Thoracic aorta (tissue), 2 donors: Measurements from ENCODE around the gene PITPNC1. TPM values are rescaled to one million over a fixed set of nuclear protein-coding genes. Genes with fewer than 3 reads are reported as not detected.

Source experiments
- ATAC-seq: fragments of 150-250 bp; one replicate; pipeline ENCODE4 v1.8.0; 2017; ENCODE audit warnings: low read depth; ENCODE audit not compliant: insufficient number of reproducible peaks, low FRiP score
- DNase-seq: peaks from one replicate; pipeline ENCODE4 v3.0.0-alpha.2; 2020; ENCODE audit warnings: low spot score
- H3K27ac ChIP-seq, 2 donors: fragments of 200-600 bp; sonication (generic); 1 replicate in 1 of 2; 2 replicates in 1 of 2; pipeline ENCODE4 v1.5.1; 2016; ENCODE audit warnings: mild to moderate bottlenecking in 2 of 2, moderate library complexity in 2 of 2
- H3K27me3 ChIP-seq: fragments of 200-600 bp; sonication (generic); replicated peaks from 2 replicates; pipeline ENCODE4 v1.6.0; 2016; ENCODE audit warnings: mild to moderate bottlenecking; ENCODE audit not compliant: insufficient read depth
- H3K36me3 ChIP-seq: fragments of 200-600 bp; sonication (generic); one replicate; pipeline ENCODE4 v1.5.1; 2016
- H3K4me1 ChIP-seq, 2 donors: fragments of 200-600 bp; sonication (generic); 1 replicate in 1 of 2; 2 replicates in 1 of 2; pipeline versions ENCODE4 v1.5.1 to v1.6.0; 2016; ENCODE audit warnings: low read depth in 2 of 2, mild to moderate bottlenecking in 1 of 2; ENCODE audit not compliant: control insufficient read depth in 1 of 2
- H3K4me3 ChIP-seq: fragments of 200-600 bp; sonication (generic); 2 replicates; pipeline ENCODE4 v1.5.1; 2016; ENCODE audit warnings: mild to moderate bottlenecking
- H3K9me3 ChIP-seq: fragments of 200-600 bp; sonication (generic); 2 replicates; pipeline ENCODE4 v1.5.1; 2016
- total RNA-seq, 2 donors: library from RNA; depleted of rRNA; stranded (reverse); fragments of >200 nt; gene quantifications; one replicate each; pipeline versions ENCODE4 v1.1.0 to v1.2.3, GENCODE V29; 2016
- TF ChIP-seq, protein P1 (sequence below): fragments of 200-600 bp; sonication (generic); IDR thresholded peaks from one replicate; pipeline ENCODE4 v1.5.1; 2019; ENCODE audit warnings: antibody characterized with exemption

PITPNC1 gene
- total RNA-seq, 2 donors from 2014 or later = 8.4 to 28.8 TPM

DNA sequence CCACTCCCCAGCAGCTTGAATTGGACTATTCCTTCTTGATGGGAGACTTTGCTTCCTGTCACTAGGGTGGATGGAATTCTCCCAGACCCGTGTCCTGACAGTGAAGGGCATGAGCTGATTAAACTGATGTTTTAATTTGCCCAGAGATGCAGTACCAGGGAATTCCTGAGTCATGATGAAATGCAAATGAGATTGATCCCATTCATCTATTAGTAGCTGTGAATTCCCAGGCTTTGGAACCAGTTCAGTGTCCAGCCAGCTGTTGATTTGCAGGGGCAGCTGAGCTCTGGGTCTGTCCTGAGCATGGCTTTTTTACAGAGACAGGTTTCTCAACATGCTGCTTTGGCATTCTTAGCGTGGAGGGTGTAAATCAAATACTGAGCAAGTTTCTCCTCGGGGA, 157.9 kb downstream of the PITPNC1 start:
- no peaks in the 10 kb centered on the region for H3K9me3 ChIP-seq
- H3K4me1 ChIP-seq = no peaks in the 10 kb centered on the region
- TF ChIP-seq, protein P1, sequence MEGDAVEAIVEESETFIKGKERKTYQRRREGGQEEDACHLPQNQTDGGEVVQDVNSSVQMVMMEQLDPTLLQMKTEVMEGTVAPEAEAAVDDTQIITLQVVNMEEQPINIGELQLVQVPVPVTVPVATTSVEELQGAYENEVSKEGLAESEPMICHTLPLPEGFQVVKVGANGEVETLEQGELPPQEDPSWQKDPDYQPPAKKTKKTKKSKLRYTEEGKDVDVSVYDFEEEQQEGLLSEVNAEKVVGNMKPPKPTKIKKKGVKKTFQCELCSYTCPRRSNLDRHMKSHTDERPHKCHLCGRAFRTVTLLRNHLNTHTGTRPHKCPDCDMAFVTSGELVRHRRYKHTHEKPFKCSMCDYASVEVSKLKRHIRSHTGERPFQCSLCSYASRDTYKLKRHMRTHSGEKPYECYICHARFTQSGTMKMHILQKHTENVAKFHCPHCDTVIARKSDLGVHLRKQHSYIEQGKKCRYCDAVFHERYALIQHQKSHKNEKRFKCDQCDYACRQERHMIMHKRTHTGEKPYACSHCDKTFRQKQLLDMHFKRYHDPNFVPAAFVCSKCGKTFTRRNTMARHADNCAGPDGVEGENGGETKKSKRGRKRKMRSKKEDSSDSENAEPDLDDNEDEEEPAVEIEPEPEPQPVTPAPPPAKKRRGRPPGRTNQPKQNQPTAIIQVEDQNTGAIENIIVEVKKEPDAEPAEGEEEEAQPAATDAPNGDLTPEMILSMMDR = no peak
- DNase-seq (no peak), ATAC-seq (no peak)
- no peaks in the 10 kb centered on the region for H3K36me3 ChIP-seq
- H3K27me3 ChIP-seq = no peaks in the 10 kb centered on the region
- no peak overlapping the region for H3K4me3 ChIP-seq
- H3K27ac ChIP-seq = no peak overlapping the region

- Histone ChIP-seq H3K36me3 (no peaks in the 10 kb centered on the region), H3K4me3 (no peak overlapping the region), H3K4me1 (no peaks in the 10 kb centered on the region), H3K9me3 (no peaks in the 10 kb centered on the region), H3K27me3 (no peaks in the 10 kb centered on the region), H3K27ac (no peak overlapping the region)
- ATAC-seq (no peak), DNase-seq (no peak)
- TF ChIP-seq, protein P1 = no peak
Measured at GRCh38 chr17:67542219-67543114, 165.4 kb downstream of the PITPNC1 start.

GRCh38 chr17:67544364-67544955, 167.4 kb downstream of the PITPNC1 start:
- no peak overlapping the region for H3K27ac ChIP-seq
- no peak overlapping the region for H3K4me3 ChIP-seq
- no peak for ATAC-seq
- H3K9me3 ChIP-seq = no peaks in the 10 kb centered on the region
- H3K27me3 ChIP-seq = no peaks in the 10 kb centered on the region
- DNase-seq = no peak
- no peaks in the 10 kb centered on the region for H3K4me1 ChIP-seq
- no peaks in the 10 kb centered on the region for H3K36me3 ChIP-seq
- TF ChIP-seq, protein P1 = no peak

DNA sequence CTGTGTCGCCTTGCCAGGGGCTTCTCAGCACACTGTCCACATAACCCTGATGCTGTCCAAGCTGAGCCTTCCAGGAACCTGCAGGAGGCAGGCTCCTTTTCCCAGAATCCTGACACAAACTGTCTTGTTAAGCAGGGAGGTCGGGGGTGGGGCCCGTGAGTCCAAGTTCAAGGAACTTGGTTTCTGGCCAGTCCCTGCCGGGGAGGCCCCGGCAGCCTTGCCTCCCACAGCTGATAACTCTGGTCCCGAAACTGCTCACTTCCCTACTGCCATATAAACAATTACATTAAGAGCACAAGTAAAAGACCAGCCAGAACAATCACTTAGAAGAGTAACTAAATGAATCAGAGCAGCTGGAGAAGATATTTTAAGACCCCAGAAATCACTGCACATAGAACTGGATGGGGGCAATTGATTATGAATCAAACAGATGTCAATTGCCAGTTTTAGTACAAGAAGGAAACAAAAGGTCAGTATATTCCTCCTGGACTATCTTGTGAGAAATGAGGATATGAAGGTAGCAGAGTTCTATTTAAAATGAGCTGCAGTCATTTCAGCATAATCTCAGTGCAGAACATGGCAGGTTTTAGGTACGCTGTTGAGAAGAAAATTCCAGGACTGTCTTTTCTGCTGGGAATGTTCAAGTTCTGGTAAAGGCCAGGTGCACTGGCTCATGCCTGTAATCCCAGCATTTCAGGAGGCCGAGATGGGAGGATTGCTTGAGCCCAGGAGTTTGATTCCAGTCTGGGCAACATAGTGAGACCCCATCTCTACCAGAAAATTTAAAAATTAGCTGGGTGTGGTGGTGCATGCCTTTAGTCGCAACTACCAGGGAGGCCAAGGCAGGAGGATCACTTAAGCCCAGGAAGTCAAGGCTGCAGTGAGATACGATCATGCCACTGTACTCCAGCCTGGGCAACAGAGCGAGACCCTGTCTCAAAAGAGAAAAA, 169.8 kb downstream of the PITPNC1 start:
- no peaks in the 10 kb centered on the region for H3K4me1 ChIP-seq
- H3K27ac ChIP-seq = no peak overlapping the region
- H3K9me3 ChIP-seq = no peaks in the 10 kb centered on the region
- H3K4me3 ChIP-seq = no peak overlapping the region
- TF ChIP-seq, protein P1 = no peak
- no peaks in the 10 kb centered on the region for H3K36me3 ChIP-seq
- DNase-seq (no peak), ATAC-seq (no peak)
- H3K27me3 ChIP-seq = no peaks in the 10 kb centered on the region

DNA sequence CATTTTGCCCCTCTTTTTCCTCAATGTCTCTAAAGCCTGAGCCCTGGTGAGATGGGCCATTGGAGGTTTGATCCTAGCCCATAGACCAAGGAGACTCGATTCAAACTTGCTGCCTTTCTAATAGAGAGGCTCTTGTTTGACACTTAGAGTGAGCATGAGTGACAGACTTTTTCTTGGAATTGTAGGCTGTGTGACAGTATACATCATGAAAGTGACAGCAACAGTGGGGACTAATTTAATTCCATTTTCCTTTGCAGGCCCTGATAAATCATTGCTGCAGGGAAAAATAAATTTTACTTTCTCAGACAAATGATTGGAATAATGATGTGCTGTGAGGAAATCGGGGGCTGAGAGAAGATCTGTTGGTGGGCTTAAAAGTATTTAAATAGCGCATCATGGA, 171.6 kb downstream of the PITPNC1 start:
- Histone ChIP-seq H3K36me3 (no peaks in the 10 kb centered on the region), H3K9me3 (no peaks in the 10 kb centered on the region), H3K4me3 (no peak overlapping the region), H3K27ac (no peak overlapping the region), H3K4me1 (no peaks in the 10 kb centered on the region), H3K27me3 (no peaks in the 10 kb centered on the region)
- TF ChIP-seq, protein P1 = no peak
- DNase-seq (no peak), ATAC-seq (no peak)
